CD4-positive, alpha-beta T cell (primary cell): ENCODE results near the gene GNAQ. TPM values are rescaled to one million over a fixed set of nuclear protein-coding genes. Genes with fewer than 3 reads are reported as not detected.
"Not testable (repeated sequence)": the region's sequence is repeated elsewhere in the genome, so short reads cannot be mapped to it uniquely, and the experiment has no call there.

Experiments used
- ATAC-seq: fragments of 200-7000 bp; cut with Tn5 transposase; one replicate; pipeline ENCODE4 v1.10.0; 2022; ENCODE audit warnings: mild to moderate bottlenecking; ENCODE audit not compliant: poor library complexity
- CTCF ChIA-PET: fragments of 350-600 bp; sonication (Branson Sonifier 250); formaldehyde crosslinking; loops from one replicate; lab custom pipeline; 2021; ENCODE audit warnings: antibody characterized with exemption, inconsistent platforms; lab: Charles Lee
- POLR2A ChIA-PET: fragments of 350-600 bp; sonication (Branson Sonifier 250); formaldehyde crosslinking; loops from one replicate; lab custom pipeline; 2021; ENCODE audit warnings: antibody characterized with exemption, inconsistent platforms; lab: Charles Lee
- DNase-seq, 14 experiments: peaks; one replicate each; pipeline ENCODE4 v3.0.0-alpha.2; 2013 to 2020; ENCODE audit warnings: mixed read lengths in 2 of 14
- H3K27ac ChIP-seq, 2 donors: one replicate each; pipeline versions ENCODE4 v1.5.1 to v1.7.0; 2013; ENCODE audit warnings: low read length in 2 of 2, low read depth in 1 of 2, mild to moderate bottlenecking in 1 of 2
- H3K27me3 ChIP-seq, 2 experiments: 1 replicate in 1 of 2; 2 replicates in 1 of 2; pipeline versions ENCODE4 v1.6.1 to v1.7.0; 2013; ENCODE audit warnings: low read length in 2 of 2, control low read depth in 1 of 2, mild to moderate bottlenecking in 1 of 2, moderate library complexity in 1 of 2; ENCODE audit not compliant: insufficient read depth in 2 of 2, control insufficient read depth in 1 of 2
- H3K36me3 ChIP-seq: one replicate; pipeline ENCODE4 v1.6.1; 2013; ENCODE audit warnings: low read length, control low read depth; ENCODE audit not compliant: insufficient read depth
- H3K4me1 ChIP-seq: one replicate; pipeline ENCODE4 v1.6.1; 2013; ENCODE audit warnings: low read length, control low read depth; ENCODE audit not compliant: insufficient read depth
- H3K4me3 ChIP-seq: one replicate; pipeline ENCODE4 v1.5.1; 2013; ENCODE audit warnings: mild to moderate bottlenecking, low read length, moderate library complexity
- H3K9me3 ChIP-seq, 2 experiments: 1 replicate in 1 of 2; 2 replicates in 1 of 2; pipeline versions ENCODE4 v1.6.1 to v1.7.0; 2013; ENCODE audit warnings: low read length in 2 of 2, mild to moderate bottlenecking in 2 of 2, control low read depth in 1 of 2, moderate library complexity in 1 of 2; ENCODE audit not compliant: control insufficient read depth in 1 of 2, insufficient read depth in 1 of 2
- H3K27ac Mint-ChIP-seq: one replicate; pipeline ENCODE4 v1.8.0; 2020; ENCODE audit warnings: mixed read lengths
- H3K27me3 Mint-ChIP-seq: one replicate; pipeline ENCODE4 v1.8.0; 2021; ENCODE audit warnings: mixed read lengths
- H3K36me3 Mint-ChIP-seq: one replicate; pipeline ENCODE4 v1.8.0; 2021; ENCODE audit warnings: low read depth, mixed read lengths
- H3K4me1 Mint-ChIP-seq: one replicate; pipeline ENCODE4 v1.8.0; 2021; ENCODE audit warnings: low read depth, mixed read lengths
- H3K4me3 Mint-ChIP-seq: one replicate; pipeline ENCODE4 v1.8.0; 2020; ENCODE audit warnings: mild to moderate bottlenecking, mixed read lengths
- H3K9me3 Mint-ChIP-seq: one replicate; pipeline ENCODE4 v1.8.0; 2020; ENCODE audit warnings: mixed read lengths
- intact Hi-C, 2 experiments: fragments of 100-400 bp; cut with DNase I in 1 of 2; cut with micrococcal nuclease in 1 of 2; formaldehyde crosslinking; loops; one replicate each; pipeline versions ENCODE4 v1.15.1 to v1.9.0; 2023 to 2025; cut with DNase I, micrococcal nuclease
- total RNA-seq, 174 experiments: library from RNA in 2 of 174; stranded (reverse) in 2 of 174; gene quantifications; one replicate each; pipeline ENCODE4 v1.2.3 and lab custom pipeline; 2021 to 2026
- TF ChIP-seq, protein P1 (sequence below): fragments of 200-600 bp; IDR thresholded peaks from one replicate; pipeline ENCODE4 v1.8.0; 2022; ENCODE audit warnings: antibody characterized with exemption, mild to moderate bottlenecking

GNAQ gene
- total RNA-seq, 2 experiments from 2014 or later, result 55.5 to 55.9 TPM

DNA sequence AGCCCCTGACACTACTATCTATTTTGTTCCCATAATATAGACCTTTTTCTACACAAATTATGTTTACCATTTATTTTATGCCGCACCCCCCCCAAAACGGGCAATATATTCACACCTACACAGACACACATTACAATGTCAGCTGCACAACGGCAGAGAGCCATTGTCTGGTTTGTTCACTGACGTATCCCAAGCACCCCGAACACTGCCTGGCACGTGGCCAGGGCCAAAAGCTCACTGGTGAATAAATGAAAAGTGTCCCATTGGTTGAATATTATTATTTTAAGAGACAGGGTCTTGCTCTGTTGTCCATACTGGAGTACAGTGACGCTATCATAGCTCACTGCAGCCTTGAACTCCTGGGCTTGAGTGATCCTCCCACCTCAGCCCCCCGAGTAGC is 150.5 kb downstream of the GNAQ start:
- Histone ChIP-seq H3K4me3 (no peak overlapping the region), H3K4me1 (no peaks in the 10 kb centered on the region), H3K27ac (no peak overlapping the region), H3K9me3 (no peaks in the 10 kb centered on the region), H3K27me3 (no peaks in the 10 kb centered on the region), H3K36me3 (peaks cover 10% of the 10 kb centered on the region)
- Mint-ChIP-seq H3K4me3 (no peak overlapping the region), H3K27me3 (no peaks in the 10 kb centered on the region), H3K27ac (no peak overlapping the region), H3K4me1 (peaks cover 35% of the 10 kb centered on the region), H3K9me3 (no peaks in the 10 kb centered on the region), H3K36me3 (peaks cover 12% of the 10 kb centered on the region)
- TF ChIP-seq, protein P1, sequence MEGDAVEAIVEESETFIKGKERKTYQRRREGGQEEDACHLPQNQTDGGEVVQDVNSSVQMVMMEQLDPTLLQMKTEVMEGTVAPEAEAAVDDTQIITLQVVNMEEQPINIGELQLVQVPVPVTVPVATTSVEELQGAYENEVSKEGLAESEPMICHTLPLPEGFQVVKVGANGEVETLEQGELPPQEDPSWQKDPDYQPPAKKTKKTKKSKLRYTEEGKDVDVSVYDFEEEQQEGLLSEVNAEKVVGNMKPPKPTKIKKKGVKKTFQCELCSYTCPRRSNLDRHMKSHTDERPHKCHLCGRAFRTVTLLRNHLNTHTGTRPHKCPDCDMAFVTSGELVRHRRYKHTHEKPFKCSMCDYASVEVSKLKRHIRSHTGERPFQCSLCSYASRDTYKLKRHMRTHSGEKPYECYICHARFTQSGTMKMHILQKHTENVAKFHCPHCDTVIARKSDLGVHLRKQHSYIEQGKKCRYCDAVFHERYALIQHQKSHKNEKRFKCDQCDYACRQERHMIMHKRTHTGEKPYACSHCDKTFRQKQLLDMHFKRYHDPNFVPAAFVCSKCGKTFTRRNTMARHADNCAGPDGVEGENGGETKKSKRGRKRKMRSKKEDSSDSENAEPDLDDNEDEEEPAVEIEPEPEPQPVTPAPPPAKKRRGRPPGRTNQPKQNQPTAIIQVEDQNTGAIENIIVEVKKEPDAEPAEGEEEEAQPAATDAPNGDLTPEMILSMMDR, result no peak
- ChIA-PET CTCF (no interaction called here), POLR2A (no interaction called here)
- no peak for ATAC-seq
- no peak for DNase-seq
- intact Hi-C loops, result no loop called here

DNA sequence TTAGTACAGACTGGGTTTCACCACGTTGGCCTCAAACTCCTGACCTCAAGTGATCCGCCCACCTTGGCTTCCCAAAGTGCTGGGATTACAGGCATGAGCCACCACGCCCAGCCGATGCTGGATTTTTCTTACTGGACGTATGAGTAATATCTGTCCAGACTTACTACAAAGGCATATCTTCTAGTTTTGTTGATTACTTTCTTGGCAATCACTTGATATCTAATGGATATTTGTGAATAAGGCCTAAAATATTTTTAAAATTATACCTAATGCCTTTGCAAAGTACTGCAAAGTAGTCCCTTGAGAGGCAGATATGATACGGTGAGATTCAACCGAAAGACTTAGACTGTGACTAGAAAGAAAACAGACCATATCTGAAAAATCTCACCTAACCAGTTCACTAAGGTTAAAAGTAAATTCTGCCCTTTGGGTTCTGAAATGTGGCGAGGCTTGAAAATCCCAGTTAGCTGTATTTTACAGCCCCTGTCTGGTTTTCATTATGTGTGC is 152.1 kb downstream of the GNAQ start:
- Histone ChIP-seq H3K27ac (no peak overlapping the region), H3K36me3 (peaks cover 7% of the 10 kb centered on the region), H3K4me1 (no peaks in the 10 kb centered on the region), H3K4me3 (no peak overlapping the region), H3K27me3 (no peaks in the 10 kb centered on the region), H3K9me3 (no peaks in the 10 kb centered on the region)
- no peak overlapping the region for H3K4me3 Mint-ChIP-seq
- H3K9me3 Mint-ChIP-seq, result no peaks in the 10 kb centered on the region
- intact Hi-C loops, result no loop called here
- H3K27ac Mint-ChIP-seq, result no peak overlapping the region
- ChIA-PET POLR2A (no interaction called here), CTCF (no interaction called here)
- H3K4me1 Mint-ChIP-seq, result peaks cover 25% of the 10 kb centered on the region
- H3K36me3 Mint-ChIP-seq, result peaks cover 16% of the 10 kb centered on the region
- ATAC-seq (no peak), DNase-seq (no peak)
- H3K27me3 Mint-ChIP-seq, result no peaks in the 10 kb centered on the region
- TF ChIP-seq, protein P1, result no peak

DNA sequence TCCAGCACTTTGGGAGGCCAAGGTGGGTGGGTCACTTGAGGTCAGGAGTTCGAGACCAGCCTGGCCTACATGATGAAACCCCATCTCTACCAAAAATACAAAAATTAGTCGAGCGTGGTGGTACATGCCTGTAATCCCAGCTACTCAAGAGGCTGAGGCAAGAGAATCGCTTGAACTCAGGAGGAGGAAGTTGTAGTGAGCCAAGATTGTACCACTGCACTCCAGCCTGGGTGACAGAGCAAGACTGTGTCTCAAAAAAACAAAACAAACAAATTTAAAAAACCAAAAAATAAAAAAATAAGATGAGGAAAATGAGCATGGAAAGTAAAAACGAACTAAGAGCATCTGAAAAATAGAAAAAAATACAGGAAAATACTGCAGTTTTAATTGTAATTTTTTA is 152.8 kb downstream of the GNAQ start:
- H3K4me3 ChIP-seq, H3K9me3 ChIP-seq, H3K27ac ChIP-seq, H3K4me3 Mint-ChIP-seq, H3K27me3 Mint-ChIP-seq, ATAC-seq, CTCF ChIA-PET, H3K4me1 ChIP-seq, H3K36me3 ChIP-seq, DNase-seq, H3K27me3 ChIP-seq, H3K27ac Mint-ChIP-seq, POLR2A ChIA-PET, intact Hi-C loops, H3K9me3 Mint-ChIP-seq: not testable (repeated sequence)
- peaks cover 25% of the 10 kb centered on the region for H3K4me1 Mint-ChIP-seq
- H3K36me3 Mint-ChIP-seq, result peaks cover 16% of the 10 kb centered on the region

DNA sequence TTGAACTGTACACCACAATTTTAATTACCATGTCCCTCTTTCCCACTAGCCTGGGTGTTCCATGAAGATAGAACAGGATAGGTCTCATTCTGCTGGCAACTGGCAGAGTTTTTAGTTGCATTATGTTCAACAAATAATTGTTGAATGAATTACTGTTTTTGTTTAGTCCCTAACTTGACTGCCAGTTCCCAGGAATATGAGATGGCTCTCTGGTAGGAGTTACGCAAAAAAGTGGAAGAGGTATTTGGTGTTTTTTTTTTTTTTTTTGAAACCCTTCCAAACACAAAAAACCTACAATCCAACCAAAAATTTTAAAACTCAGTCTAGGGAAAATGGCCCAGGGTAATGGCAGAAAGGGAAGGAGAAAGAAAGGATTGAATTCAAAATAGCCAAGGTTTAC is 153.6 kb downstream of the GNAQ start:
- H3K9me3 ChIP-seq, result no peaks in the 10 kb centered on the region
- H3K36me3 ChIP-seq, result peaks cover 7% of the 10 kb centered on the region
- H3K27me3 ChIP-seq, result no peaks in the 10 kb centered on the region
- H3K4me1 Mint-ChIP-seq, result peaks cover 18% of the 10 kb centered on the region
- no peak for DNase-seq
- no peak overlapping the region for H3K4me3 ChIP-seq
- CTCF ChIA-PET, result no interaction called here
- no peaks in the 10 kb centered on the region for H3K27me3 Mint-ChIP-seq
- no peak overlapping the region for H3K4me3 Mint-ChIP-seq
- H3K27ac ChIP-seq, result no peak overlapping the region
- no peak for ATAC-seq
- peaks cover 19% of the 10 kb centered on the region for H3K36me3 Mint-ChIP-seq
- POLR2A ChIA-PET, result no interaction called here
- no peaks in the 10 kb centered on the region for H3K9me3 Mint-ChIP-seq
- intact Hi-C loops, result no loop called here
- H3K4me1 ChIP-seq, result no peaks in the 10 kb centered on the region
- TF ChIP-seq, protein P1, result no peak
- no peak overlapping the region for H3K27ac Mint-ChIP-seq
